Mesenteric fat pad (tissue), 1 donor: ENCODE measurements around the gene PWWP2B. TPM values are rescaled to one million over a fixed set of nuclear protein-coding genes. Genes with fewer than 3 reads are reported as not detected.

ENCODE experiments used
- DNase-seq: peaks from one replicate; pipeline ENCODE4 v3.0.0-alpha.2; 2020; ENCODE audit warnings: low spot score
- total RNA-seq: library from RNA; stranded (reverse); fragmentation: NEBNext Ultra II Directional; extraction: Animal tissue kit (Norgen Biotek cat#: 25700); gene quantifications from one replicate; pipeline ENCODE4 v1.2.1, GENCODE V29; 2021
- donor health status: DM: yes; HTN: yes; CAD: no.

PWWP2B gene
- total RNA-seq, 1 donor from 2014 or later: 30.4 TPM

GRCh38 chr10:132444877-132445351, 47.9 kb downstream of the PWWP2B start:
- DNase-seq: no peak

DNA sequence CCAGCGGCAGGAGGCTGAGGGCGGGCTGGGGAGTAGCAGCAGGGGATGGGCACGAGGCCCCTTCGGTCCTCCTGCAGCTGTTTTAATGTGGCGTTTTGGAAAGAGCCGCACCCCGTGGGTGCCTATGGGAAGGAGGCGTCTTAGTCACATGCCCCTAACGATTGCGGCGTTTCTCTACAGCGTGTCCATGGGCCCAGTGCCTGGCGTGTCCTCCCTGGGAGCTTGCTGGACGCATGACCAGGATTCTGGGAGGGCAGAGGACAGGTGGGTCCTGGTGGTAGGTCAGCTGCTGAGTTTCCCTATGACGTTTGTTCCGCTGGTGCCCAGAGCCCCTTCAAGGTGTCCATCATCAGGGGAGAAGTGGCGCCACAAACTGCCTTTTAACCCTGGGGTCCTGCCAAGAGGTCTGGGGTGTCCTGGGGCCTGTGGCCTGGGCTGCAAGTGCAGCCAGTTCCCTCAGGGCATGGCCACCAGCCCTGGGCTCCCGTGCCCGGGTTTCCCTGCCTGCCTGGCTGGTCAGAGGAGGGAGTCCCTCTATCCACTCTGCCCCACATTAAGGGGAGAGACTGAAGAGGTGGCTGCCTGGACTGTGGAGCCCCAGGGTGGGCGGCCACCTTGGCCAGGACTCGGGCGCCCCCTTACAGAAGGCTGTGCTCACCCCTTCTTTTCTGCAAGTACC, 48.7 kb downstream of the PWWP2B start:
- no peak for DNase-seq

DNA sequence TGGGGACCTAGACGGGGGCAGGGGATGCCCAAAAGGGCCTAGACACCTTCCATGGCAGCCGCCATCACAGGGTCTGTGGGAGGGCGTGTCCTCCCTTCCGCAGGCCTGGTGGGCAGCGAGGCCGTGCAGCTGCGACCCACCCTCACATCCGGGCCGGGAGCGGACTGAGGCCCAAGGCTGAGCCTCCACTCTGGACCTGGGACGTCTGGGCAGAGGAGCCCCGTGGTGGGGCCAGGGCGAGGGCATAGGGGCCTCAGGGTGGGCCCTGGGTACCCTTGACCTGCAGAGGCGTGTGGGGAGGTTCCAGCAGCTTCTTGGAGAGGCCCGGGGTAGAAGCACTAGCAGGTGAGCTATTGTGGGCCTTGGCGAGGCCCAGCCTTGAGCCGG, 49.2 kb downstream of the PWWP2B start:
- no peak for DNase-seq

- no peak for DNase-seq
These were observed 49.9 kb downstream of the PWWP2B start for GRCh38 chr10:132446661-132447445.

- no peak for DNase-seq
These were observed 50.6 kb downstream of the PWWP2B start for GRCh38 chr10:132447446-132448247.

DNA sequence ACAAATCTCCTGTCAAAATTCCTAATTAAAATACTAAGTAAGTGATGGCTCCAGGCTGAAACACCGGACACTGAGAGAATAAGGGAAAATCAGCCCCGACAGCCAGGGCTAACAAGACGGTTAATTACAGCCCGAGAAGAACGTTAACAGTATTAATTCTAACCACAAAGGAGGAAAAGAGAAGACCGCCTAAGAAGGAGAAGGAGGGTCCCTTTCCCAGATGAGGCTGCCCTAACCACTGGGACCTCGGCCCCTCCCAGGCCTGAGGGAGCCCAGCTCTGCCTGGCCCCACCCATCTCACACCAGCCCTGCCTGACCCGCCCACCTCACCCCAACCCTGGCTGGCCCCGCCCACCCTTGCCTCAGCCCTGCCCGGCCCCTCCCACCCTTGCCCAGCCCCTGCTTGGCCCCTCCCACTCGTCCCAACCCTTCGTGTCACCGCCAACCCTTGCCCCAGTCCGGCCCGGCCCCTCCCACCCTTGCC, 51.3 kb downstream of the PWWP2B start:
- no peak for DNase-seq

DNA sequence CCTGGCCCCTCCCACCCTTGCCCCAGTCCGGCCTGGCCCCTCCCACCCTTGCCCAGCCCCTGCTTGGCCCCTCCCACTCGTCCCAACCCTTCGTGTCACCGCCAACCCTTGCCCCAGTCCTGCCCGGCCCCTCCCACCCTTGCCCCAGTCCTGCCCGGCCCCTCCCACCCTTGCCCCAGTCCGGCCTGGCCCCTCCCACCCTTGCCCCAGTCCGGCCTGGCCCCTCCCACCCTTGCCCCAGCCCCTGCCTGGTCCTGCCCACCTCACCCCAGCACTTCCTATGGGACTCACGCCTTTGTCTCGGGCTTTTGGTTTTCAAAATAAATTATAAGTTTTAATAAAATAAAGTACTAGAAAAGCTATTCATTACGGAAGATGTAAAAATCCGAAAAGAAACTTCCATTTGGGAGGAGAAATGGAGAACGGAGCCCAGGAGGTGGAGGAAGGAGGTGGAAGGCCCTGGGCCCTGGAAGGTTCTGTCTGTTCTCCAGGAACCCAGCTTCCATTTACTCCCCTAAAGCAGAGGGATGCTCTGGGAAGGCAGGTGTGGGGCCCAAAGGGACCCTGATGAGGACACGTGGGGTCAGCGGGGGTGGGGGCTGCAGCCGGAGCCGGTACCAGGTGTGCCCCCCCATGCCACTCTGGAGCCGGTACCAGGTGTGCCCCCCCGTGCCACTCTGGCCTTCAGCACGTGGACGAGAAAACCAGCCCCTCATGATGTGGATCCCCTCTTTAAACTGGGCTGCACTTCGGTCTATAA, 52.2 kb downstream of the PWWP2B start:
- DNase-seq: no peak

DNA sequence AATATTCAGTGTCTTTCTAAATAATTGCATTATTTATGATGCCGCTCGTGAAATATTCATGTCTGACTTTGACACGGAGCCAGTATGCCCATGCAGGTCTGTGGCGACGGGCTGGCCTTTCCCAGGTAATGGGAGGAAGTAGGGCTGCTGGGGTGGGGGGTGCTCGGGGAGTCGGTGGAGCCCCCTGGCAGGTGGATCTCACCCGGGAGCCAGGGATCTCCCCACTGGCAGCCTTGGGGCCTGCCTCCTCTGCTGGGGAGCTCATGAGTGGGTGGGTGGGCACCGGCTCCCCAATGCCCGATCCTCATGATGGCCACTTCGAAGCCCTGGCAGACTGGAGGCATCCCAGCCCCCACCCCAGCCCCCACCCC, 52.8 kb downstream of the PWWP2B start:
- no peak for DNase-seq

DNA sequence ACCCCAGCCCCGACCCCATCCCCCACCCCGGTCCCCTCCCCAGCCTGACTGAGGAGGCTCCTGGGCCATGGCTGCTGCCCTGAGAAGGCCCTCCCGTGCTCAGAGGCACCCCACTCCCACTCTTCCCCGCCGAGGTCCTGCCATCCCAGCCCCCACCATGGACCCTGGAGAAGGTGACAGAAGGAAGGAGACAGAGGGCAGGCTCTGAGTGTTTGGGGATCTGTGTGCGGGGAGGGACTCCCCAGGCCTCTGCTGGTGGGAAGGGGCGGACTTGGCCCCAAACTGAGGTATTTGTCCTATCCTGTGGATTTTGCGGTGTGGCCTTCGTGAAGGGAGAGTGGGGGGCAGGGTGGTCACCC, 53.4 kb downstream of the PWWP2B start:
- no peak for DNase-seq

DNA sequence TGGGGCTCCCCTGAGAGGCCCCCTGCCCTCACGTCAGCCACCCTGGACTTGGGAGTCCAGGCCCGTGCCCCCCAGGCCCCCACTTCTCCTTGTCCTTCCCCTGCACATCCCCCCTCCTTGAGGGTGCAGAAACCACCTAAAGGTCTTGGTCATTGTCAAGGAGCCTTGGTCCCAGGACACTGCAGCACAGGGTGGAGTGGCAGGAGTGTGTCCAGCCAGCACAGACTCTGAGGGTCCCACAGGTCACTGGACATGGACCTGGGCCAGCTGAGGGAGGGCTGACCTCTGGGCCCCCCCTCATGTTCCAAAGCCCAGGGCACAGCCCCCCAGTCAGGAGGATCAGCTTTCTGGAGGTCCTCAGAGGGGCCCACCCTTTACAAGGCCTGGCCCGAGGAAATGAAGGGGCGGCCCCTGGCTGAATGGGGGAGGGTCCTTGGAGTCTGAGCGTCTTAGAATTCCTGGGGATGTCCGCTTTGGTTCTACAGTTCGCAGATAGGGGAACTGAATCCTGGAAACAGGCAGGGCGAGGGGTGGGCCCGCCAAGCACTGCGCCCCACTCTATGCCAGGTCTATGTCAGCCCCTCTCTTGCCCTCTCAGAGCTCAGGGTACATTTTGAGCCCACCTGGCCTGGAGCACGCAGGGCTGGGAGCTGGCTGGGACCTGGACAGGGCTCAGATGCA, 54.0 kb downstream of the PWWP2B start:
- DNase-seq: no peak

DNA sequence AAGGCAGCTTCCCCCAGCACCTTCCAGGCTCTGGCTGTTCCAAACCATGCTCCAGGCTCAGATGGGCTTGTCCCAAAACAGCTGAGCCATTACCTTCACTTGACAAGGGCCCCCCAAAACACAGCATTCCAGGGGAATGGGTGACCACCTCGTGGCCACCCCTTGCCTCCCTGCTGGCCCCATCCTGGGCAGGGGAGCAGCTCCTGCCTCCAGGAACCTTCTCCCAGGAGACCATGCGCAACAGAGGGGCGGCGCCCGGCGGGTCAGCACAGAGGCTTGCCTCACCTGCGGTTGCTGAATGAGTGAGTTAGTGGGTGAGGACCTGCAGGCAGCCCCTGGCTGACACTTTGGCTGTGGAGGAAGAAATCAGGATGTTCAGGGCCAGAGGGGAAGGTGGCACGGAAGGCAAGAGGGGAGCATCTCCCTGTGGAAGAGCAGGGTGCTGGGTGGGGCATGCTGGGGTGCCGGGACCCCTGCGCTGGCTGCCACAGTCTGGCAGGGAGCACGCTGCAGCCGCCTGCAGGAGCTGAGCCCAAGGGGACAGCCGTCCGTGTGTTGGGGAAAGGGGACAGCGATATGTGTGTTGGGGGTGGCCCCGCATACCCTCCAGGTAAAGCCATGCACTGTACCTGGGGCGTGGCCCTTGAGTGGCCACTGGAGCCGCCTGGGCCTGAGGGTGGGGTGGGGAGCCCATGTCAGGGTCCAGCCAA, 54.7 kb downstream of the PWWP2B start:
- DNase-seq: no peak

DNA sequence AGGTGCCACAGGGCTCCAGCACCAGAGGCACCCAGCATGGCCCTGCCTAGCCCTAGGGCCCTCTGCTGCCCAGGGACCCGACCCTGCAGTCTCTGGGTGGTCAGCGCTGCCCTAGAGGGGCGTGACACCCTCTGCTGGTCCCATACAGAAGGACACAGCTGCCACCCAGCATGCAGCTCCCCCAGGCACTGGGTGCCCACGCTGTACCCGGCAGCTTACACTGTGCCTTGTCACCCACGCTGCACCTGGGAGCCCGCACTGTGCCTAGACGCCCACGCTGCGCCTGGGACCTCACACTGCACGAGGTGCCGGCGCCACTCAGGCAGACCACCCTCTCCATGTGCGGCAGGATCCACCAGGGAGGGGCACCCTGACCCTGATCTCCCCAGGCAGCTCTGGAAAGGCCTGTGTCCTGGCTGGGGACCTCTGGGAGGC, 55.2 kb downstream of the PWWP2B start:
- no peak for DNase-seq

- peak; percentile 95 for DNase-seq
These were observed 55.9 kb downstream of the PWWP2B start for GRCh38 chr10:132452651-132453469.

DNA sequence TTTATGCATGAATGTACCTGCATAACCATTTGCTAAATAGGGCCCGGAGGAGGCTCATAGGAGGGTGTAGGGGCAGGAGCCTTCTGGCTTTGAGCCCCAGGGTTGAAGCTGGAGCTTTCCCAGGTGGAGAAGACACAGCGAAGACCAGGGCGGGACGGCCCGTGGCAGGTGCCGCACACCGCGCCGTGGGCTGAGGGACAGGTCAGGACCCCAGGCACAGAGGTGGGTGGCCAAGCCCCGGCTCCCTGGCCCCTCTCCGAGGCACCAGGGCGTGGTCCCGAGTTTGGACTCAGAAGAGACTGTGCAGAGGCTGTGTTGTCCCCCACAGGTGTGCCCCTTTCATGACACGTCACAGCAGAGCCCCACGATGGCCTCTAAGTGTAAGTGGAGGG, 56.5 kb downstream of the PWWP2B start:
- DNase-seq: no peak

DNA sequence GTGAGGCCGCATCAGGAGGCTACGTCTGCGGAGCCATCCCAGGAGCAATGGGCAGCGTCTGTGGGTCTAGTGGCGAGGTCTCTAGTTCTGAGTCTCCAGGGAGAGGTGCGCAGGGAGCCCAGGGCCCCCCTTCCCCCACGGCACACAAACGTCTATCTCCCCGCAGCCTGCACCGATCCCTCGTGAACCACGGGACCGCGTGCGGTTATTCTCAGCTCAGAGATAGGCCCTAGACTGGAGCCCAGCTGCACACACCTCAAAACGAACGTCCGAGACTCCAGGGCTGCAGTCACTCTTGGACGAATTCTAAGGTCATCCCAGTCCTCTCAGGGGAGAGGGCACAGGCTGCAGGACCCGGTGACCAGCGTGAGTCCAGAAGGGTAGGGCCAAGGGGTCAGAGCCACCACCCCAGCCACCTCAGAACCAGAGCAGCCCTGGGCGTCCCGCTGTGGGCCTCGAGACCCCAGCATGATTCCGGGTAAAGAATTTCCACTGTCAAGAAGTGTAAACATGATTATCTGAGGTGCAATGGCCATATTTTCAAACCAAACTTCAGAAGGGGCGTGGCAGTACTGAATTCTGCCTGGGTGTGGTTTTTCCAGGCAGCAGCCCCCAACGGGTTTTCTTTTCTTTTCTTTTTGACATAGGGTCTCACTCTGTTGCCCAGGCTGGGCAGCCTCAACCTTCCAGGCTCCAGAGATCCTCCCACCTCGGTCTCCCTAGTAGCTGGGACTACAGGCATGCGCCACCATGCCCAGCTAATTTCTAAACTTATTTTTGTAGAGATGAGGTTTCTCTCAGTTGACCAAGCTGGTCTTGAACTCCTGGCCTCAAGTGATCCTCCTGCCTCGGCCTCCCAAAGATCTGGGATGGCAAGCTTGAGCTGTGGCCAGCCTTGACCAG, 57.5 kb downstream of the PWWP2B start:
- no peak for DNase-seq

- no peak for DNase-seq
These were observed 58.5 kb downstream of the PWWP2B start for GRCh38 chr10:132455441-132455971.

GRCh38 chr10:132455986-132456847, 59.2 kb downstream of the PWWP2B start:
- no peak for DNase-seq
